DMS153 (cell line): ENCODE results near the gene TUBGCP6.
"Not testable (repeated sequence)": the region's sequence is repeated elsewhere in the genome, so short reads cannot be mapped to it uniquely, and the experiment has no call there.

ENCODE experiments used
- DNase-seq: peaks from one replicate; lab custom pipeline; 2025; lab: John Stamatoyannopoulos, UW

The TUBGCP6 gene

GRCh38 chr22:50209893-50210292 lies 34.9 kb downstream of the TUBGCP6 start:
- no peak for DNase-seq

- DNase-seq: no peak
Observed at GRCh38 chr22:50208939-50209892, 35.6 kb downstream of the TUBGCP6 start.

GRCh38 chr22:50208430-50208938 lies 36.3 kb downstream of the TUBGCP6 start:
- DNase-seq: no peak

- no peak for DNase-seq
Observed at GRCh38 chr22:50207383-50208140, 37.3 kb downstream of the TUBGCP6 start.

- DNase-seq: no peak
Observed at GRCh38 chr22:50206599-50206998, 38.2 kb downstream of the TUBGCP6 start.

GRCh38 chr22:50205781-50206569 lies 38.8 kb downstream of the TUBGCP6 start:
- no peak for DNase-seq

- not testable (repeated sequence) for DNase-seq
Observed at GRCh38 chr22:50204998-50205397, 39.8 kb downstream of the TUBGCP6 start.

- no peak for DNase-seq
Observed at GRCh38 chr22:50204571-50204970, 40.3 kb downstream of the TUBGCP6 start.

GRCh38 chr22:50203288-50203687 lies 41.5 kb downstream of the TUBGCP6 start:
- no peak for DNase-seq

GRCh38 chr22:50202130-50202666 lies 42.6 kb downstream of the TUBGCP6 start:
- no peak for DNase-seq

GRCh38 chr22:50201191-50202129 lies 43.4 kb downstream of the TUBGCP6 start:
- DNase-seq: no peak

- DNase-seq: peak; percentile 77
Observed at GRCh38 chr22:50200461-50201190, 44.2 kb downstream of the TUBGCP6 start, which contains the start of gene SELENOO. SELENOO (plus strand) TSS chr22:50201011; CDS start chr22:50201037, 26 bp downstream.

GRCh38 chr22:50199829-50200460 lies 44.9 kb downstream of the TUBGCP6 start:
- no peak for DNase-seq

- DNase-seq: no peak
Observed at GRCh38 chr22:50199251-50199721, 45.5 kb downstream of the TUBGCP6 start.

GRCh38 chr22:50198624-50199017 lies 46.2 kb downstream of the TUBGCP6 start:
- no peak for DNase-seq

- DNase-seq: no peak
Observed at GRCh38 chr22:50197856-50198623, 46.8 kb downstream of the TUBGCP6 start.

GRCh38 chr22:50197000-50197800 lies 47.6 kb downstream of the TUBGCP6 start:
- no peak for DNase-seq
